Thyroid gland (tissue), 4 donors: ENCODE results near the gene CHRD. TPM values are rescaled to one million over a fixed set of nuclear protein-coding genes. Genes with fewer than 3 reads are reported as not detected.

Source experiments
- DNase-seq, 2 donors: peaks; one replicate each; pipeline ENCODE4 v3.0.0-alpha.2; 2019
- H3K27ac ChIP-seq, 3 donors: fragments of 200-600 bp; sonication (generic); 1 replicate in 2 of 3; 2 replicates in 1 of 3; pipeline ENCODE4 v1.5.1; 2016 to 2019; ENCODE audit warnings: mild to moderate bottlenecking in 1 of 3, moderate library complexity in 1 of 3
- H3K27me3 ChIP-seq: fragments of 200-600 bp; sonication (generic); one replicate; pipeline ENCODE4 v1.5.1; 2019
- H3K36me3 ChIP-seq, 2 donors: fragments of 200-600 bp; sonication (generic); one replicate each; pipeline ENCODE4 v1.5.1; 2016 to 2019
- H3K4me1 ChIP-seq, 2 donors: fragments of 200-600 bp; sonication (generic); one replicate each; pipeline ENCODE4 v1.5.1; 2017 to 2019
- H3K4me3 ChIP-seq, 3 donors: fragments of 200-600 bp; sonication (generic); replicated peaks in 1 of 3; 1 replicate in 2 of 3; 2 replicates in 1 of 3; pipeline ENCODE4 v1.5.1; 2016; ENCODE audit warnings: mild to moderate bottlenecking in 1 of 3
- H3K9me3 ChIP-seq: fragments of 200-600 bp; sonication (generic); one replicate; pipeline ENCODE4 v1.5.1; 2017
- POLR2A ChIP-seq, 2 donors: fragments of 450-650 bp; IDR thresholded peaks; one replicate each; pipeline ENCODE4 v1.6.1; 2017; ENCODE audit warnings: antibody characterized with exemption in 2 of 2, mild to moderate bottlenecking in 2 of 2, moderate library complexity in 1 of 2
- WGBS, 2 donors: methylation state at CpG; one replicate each; pipeline ENCODE4 v1.1.5; 2017; 5-methylcytosine and 5-hydroxymethylcytosine counted together
- intact Hi-C: fragments of 100-400 bp; cut with DNase I; formaldehyde crosslinking; loops from one replicate; pipeline ENCODE4 v1.15.1; 2023
- total RNA-seq, 4 donors: library from RNA; depleted of rRNA; stranded (reverse); fragments of >200 nt; gene quantifications; one replicate each; pipeline ENCODE4 v1.2.3, GENCODE V29; 2016
- TF ChIP-seq, protein P1 (sequence below), 6 experiments: fragments of 200-600 bp in 3 of 6; fragments of 450-650 bp in 3 of 6; sonication (generic) in 3 of 6; IDR thresholded peaks; one replicate each; pipeline ENCODE4 v1.5.1; 2016 to 2019; ENCODE audit warnings: antibody characterized with exemption in 6 of 6, mild to moderate bottlenecking in 2 of 6, inconsistent platforms in 1 of 6, moderate library complexity in 1 of 6

CHRD gene
- total RNA-seq, 4 donors from 2014 or later: 4.1 to 14.8 (median 8.0) TPM

DNA sequence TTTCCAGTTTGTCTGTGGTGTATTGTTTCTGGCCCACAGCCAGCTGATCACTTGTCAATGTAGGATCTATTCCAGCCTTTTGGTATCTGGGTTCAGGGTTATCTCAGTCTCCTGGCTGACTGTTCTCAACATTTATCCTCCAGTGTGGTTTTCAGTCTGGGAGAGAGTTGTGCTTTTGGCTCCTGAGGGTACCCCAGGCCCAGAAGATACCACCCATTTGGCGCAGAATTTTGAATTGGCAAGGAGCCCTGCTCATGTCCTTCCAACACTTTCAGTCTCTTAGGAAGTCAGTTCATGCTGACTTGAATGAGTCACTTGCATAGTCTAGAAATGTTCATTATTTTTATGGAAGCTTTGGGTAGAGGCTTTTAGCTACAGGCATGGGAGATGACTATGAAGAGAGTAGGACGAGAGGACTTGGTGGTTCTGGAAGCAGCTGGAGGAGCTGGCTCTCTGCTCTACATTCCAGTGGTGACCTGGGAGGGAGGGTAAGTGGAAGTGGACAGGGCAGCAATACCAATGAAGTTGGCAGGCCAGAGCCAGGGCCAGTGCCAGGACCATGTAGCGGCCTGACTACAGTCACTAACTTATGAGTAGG is 11.2 kb upstream of the CHRD start:
- Histone ChIP-seq H3K36me3 (peaks cover 3 to 11% of the 10 kb centered on the region in 2 donors), H3K4me3 (no peak overlapping the region), H3K27ac (peak overlapping the region in 1 of 3 donors; percentile 51), H3K4me1 (peaks cover 25 to 28% of the 10 kb centered on the region in 2 donors), H3K9me3 (no peaks in the 10 kb centered on the region), H3K27me3 (no peaks in the 10 kb centered on the region)
- no peak for TF ChIP-seq POLR2A (IDR thresholded peaks at IDR 0.05)
- TF ChIP-seq, protein P1, sequence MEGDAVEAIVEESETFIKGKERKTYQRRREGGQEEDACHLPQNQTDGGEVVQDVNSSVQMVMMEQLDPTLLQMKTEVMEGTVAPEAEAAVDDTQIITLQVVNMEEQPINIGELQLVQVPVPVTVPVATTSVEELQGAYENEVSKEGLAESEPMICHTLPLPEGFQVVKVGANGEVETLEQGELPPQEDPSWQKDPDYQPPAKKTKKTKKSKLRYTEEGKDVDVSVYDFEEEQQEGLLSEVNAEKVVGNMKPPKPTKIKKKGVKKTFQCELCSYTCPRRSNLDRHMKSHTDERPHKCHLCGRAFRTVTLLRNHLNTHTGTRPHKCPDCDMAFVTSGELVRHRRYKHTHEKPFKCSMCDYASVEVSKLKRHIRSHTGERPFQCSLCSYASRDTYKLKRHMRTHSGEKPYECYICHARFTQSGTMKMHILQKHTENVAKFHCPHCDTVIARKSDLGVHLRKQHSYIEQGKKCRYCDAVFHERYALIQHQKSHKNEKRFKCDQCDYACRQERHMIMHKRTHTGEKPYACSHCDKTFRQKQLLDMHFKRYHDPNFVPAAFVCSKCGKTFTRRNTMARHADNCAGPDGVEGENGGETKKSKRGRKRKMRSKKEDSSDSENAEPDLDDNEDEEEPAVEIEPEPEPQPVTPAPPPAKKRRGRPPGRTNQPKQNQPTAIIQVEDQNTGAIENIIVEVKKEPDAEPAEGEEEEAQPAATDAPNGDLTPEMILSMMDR (IDR thresholded peaks at IDR 0.05): no peak
- intact Hi-C loops: no loop called here
- 49 to 51% methylated on average over 3 of the region's 3 CpGs for WGBS, 2 donors
- DNase-seq: peak; percentile 63 to 75

- WGBS, 2 donors: 42 to 48% methylated on average over 5 of the region's 5 CpGs
- no peak overlapping the region for H3K27ac ChIP-seq
- H3K36me3 ChIP-seq: peaks cover 0 to 10% of the 10 kb centered on the region in 2 donors
- peaks cover 15 to 16% of the 10 kb centered on the region in 2 donors for H3K4me1 ChIP-seq
- H3K27me3 ChIP-seq: no peaks in the 10 kb centered on the region
- no peaks in the 10 kb centered on the region for H3K9me3 ChIP-seq
- H3K4me3 ChIP-seq: no peak overlapping the region
- DNase-seq: peak; percentile 87 to 90
- intact Hi-C loops: loop anchor here (5.0 to 10.0 kb wide), 2 partner anchors 141 to 173 kb away; no protein-coding TSS in a partner anchor
- no peak for TF ChIP-seq POLR2A (IDR thresholded peaks at IDR 0.05)
- TF ChIP-seq, protein P1 (IDR thresholded peaks at IDR 0.05): peak; percentile 78 to 97 (median 96)
These were observed 8.3 kb upstream of the CHRD start for GRCh38 chr3:184371570-184372018.

DNA sequence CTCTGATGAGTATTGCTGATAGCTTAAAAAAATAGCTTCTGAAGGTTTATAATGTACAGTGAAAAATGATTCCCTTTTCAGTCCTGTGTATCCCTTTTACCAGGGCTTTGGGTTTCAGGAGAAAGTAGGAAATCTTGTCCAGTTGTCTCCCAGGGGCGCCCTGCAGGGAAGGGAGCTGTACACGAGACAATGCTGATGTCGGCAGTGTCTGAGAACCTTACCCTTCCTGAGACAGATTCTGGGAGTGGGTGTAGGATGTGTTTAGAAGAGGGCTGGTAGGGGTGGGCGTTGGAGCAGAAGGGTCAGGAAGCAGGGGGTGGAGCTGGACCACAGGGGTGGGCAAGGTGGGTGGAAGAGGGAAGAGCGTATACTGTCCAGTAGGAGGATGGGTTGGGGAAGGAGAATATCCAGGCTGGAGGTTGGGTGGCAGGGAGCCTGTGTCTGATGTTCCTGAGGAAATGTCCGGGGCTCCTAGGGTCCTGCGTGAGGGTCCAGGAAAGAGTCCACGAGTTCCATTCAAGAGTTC is 7.5 kb upstream of the CHRD start:
- intact Hi-C loops: loop anchor here (5.0 to 10.0 kb wide), 2 partner anchors 140 to 172 kb away; no protein-coding TSS in a partner anchor
- WGBS, 2 donors: 65 to 69% methylated on average over 8 of the region's 8 CpGs

DNA sequence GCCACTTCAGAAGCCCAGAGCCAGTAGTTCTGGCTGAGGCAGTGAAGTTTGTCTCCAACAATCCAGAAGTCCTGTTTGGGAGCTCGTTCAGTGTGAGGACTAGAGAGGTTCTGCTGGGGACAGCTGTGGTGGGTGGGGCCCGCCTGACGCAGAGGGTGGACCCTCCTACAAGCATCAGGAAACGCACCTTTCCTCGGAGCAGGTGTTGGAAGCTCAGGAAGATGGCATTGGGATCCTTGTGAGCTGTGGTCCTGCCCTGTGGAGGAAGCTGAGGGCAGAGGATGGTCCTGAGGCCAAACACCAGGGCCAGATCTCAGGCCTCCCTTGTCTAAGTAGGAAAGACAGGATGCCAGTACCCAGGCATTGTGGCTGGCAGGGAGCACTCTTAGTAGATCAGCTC is 6.9 kb upstream of the CHRD start:
- DNase-seq: no peak
- TF ChIP-seq, protein P1 (IDR thresholded peaks at IDR 0.05): no peak
- TF ChIP-seq POLR2A (IDR thresholded peaks at IDR 0.05): no peak
- Histone ChIP-seq H3K27me3 (no peaks in the 10 kb centered on the region), H3K36me3 (peaks cover 0 to 6% of the 10 kb centered on the region in 2 donors), H3K9me3 (no peaks in the 10 kb centered on the region), H3K27ac (no peak overlapping the region), H3K4me3 (no peak overlapping the region), H3K4me1 (peaks cover 15 to 22% of the 10 kb centered on the region in 2 donors)
- WGBS, 2 donors: 45 to 53% methylated on average over 5 of the region's 5 CpGs
- intact Hi-C loops: loop anchor here (5.0 to 10.0 kb wide), 2 partner anchors 139 to 172 kb away; no protein-coding TSS in a partner anchor

More for the DNA sequence above, 7.5 kb upstream of the CHRD start:
- no peak for TF ChIP-seq POLR2A (IDR thresholded peaks at IDR 0.05)
- TF ChIP-seq, protein P1 (IDR thresholded peaks at IDR 0.05): no peak
- no peaks in the 10 kb centered on the region for H3K9me3 ChIP-seq
- no peak for DNase-seq
- H3K4me1 ChIP-seq: peaks cover 15 to 16% of the 10 kb centered on the region in 2 donors
- H3K4me3 ChIP-seq: no peak overlapping the region
- H3K27me3 ChIP-seq: no peaks in the 10 kb centered on the region
- H3K27ac ChIP-seq: no peak overlapping the region
- H3K36me3 ChIP-seq: peaks cover 0 to 6% of the 10 kb centered on the region in 2 donors

DNA sequence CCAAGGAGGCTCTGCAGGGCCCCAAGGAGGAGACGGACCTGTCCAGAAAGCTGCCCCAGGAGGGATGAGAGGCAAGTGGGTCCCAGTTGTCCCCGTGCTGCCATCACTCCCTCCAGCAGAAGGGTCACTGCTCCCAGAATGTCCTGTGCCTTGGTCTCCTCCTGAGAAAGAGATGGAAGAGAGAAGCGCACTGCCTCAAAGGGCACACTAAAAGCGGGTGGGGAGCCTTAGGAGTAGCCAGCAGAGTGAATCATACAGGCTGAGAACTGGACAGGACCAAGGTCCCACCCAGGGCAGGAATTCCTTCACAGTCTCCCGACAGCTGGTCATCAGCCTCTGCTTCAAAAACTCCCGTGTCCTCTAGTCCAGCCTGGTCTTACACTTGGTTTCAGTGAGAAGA is 6.4 kb upstream of the CHRD start:
- 79 to 85% methylated on average over 6 of the region's 6 CpGs for WGBS, 2 donors
- DNase-seq: no peak
- Histone ChIP-seq H3K27ac (no peak overlapping the region), H3K4me1 (peaks cover 14 to 23% of the 10 kb centered on the region in 2 donors), H3K27me3 (no peaks in the 10 kb centered on the region), H3K36me3 (peaks cover 0 to 1% of the 10 kb centered on the region in 2 donors), H3K9me3 (no peaks in the 10 kb centered on the region), H3K4me3 (no peak overlapping the region)
- intact Hi-C loops: loop anchor here (5.0 to 10.0 kb wide), 2 partner anchors 139 to 171 kb away; no protein-coding TSS in a partner anchor
- TF ChIP-seq, protein P1 (IDR thresholded peaks at IDR 0.05): no peak
- TF ChIP-seq POLR2A (IDR thresholded peaks at IDR 0.05): no peak
